Naive B cell (primary cell): ENCODE data around the gene NIP7. TPM values are rescaled to one million over a fixed set of nuclear protein-coding genes. Genes with fewer than 3 reads are reported as not detected.
A peak's percentile ranks its signal among the peaks of the same experiment; 100 is the strongest.

ENCODE experiments used
- ATAC-seq, 2 donors: fragments of 150-1000 bp; cut with Tn5 transposase; 2 replicates each; pipeline ENCODE4 v1.10.0; 2021; ENCODE audit warnings: low read depth in 2 of 2, mild to moderate bottlenecking in 2 of 2, moderate library complexity in 2 of 2
- DNase-seq: peaks from one replicate; pipeline ENCODE4 v3.0.0; 2022
- H3K27ac Mint-ChIP-seq, 6 donors: one replicate each; pipeline ENCODE4 v1.8.0; 2020 to 2022; ENCODE audit warnings: mild to moderate bottlenecking in 6 of 6, mixed read lengths in 6 of 6, moderate library complexity in 5 of 6, inconsistent platforms in 2 of 6
- H3K27me3 Mint-ChIP-seq, 3 donors: one replicate each; pipeline ENCODE4 v1.8.0; 2021 to 2022; ENCODE audit warnings: mixed read lengths in 3 of 3, mild to moderate bottlenecking in 1 of 3
- H3K36me3 Mint-ChIP-seq, 2 donors: one replicate each; pipeline ENCODE4 v1.8.0; 2020 to 2022; ENCODE audit warnings: mixed read lengths in 2 of 2, inconsistent platforms in 1 of 2, mild to moderate bottlenecking in 1 of 2
- H3K4me1 Mint-ChIP-seq, 3 donors: one replicate each; pipeline ENCODE4 v1.8.0; 2020 to 2022; ENCODE audit warnings: mixed read lengths in 3 of 3, inconsistent platforms in 1 of 3, mild to moderate bottlenecking in 1 of 3, moderate library complexity in 1 of 3
- H3K4me3 Mint-ChIP-seq, 8 donors: one replicate each; pipeline ENCODE4 v1.8.0; 2020 to 2022; ENCODE audit warnings: mild to moderate bottlenecking in 8 of 8, mixed read lengths in 8 of 8, moderate library complexity in 8 of 8, inconsistent platforms in 2 of 8
- H3K9me3 Mint-ChIP-seq, 7 donors: one replicate each; pipeline ENCODE4 v1.8.0; 2020 to 2022; ENCODE audit warnings: mixed read lengths in 7 of 7, mild to moderate bottlenecking in 5 of 7, inconsistent platforms in 2 of 7, moderate library complexity in 1 of 7
- polyA plus RNA-seq, 6 donors: library from polyadenylated mRNA; unstranded; fragments of 300-500 nt; fragmentation: Illumina TruSeq; gene quantifications; one replicate each; pipeline ENCODE4 v1.2.3, GENCODE V29; 2021; ENCODE audit warnings: low read depth in 6 of 6

NIP7 gene
- polyA plus RNA-seq, 6 donors from 2014 or later: 21.0 to 30.4 (median 23.7) TPM

DNA sequence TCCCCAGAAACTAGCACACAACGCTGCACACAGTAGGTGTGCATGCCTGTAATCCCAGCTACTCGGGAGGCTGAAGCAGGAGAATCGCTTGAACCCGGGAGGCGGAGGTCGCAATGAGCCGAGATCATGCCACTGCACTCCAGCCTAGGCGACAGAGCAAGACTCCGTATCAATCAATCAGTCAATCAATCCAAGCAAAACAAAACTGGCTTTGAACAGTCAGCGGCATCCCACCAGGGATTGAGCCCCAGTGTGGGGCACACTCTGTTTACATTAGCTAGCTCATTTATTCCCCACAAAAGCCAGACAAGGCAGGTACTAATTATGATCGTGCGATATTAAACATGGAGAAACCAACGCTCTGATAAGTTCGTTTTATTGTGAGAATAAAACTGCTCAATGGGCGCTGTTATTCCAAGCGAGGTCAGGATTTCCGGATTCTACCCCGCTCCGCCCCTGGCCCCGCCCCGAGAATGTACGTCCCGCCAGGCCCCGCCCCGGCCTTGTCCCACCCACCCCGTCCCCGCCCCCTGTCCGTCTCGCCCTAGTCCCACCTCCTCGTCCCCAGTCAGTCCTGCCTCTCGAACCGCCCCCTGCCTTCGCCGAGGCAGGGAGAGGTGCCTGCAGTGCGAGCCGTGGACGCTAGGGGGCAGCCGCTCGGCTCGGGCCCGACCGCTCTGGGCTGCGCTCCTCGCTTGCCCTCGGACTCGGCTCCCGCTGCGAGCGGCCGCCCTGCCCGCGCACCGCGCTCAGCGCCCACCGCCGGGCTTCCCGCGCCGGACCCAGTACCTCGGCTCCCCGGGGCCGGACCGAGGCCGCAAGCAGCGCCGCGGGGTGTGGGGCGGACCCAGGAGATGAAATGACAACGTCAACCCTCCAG lies 28.7 kb upstream of the NIP7 start, which contains the start of gene VPS4A:
Gene VPS4A (plus strand): TSS at position 698 of the 880 bp plus-strand sequence. CDS start 162 bp downstream, at position 860.
- ATAC-seq: peak; percentile 88 to 95

DNA sequence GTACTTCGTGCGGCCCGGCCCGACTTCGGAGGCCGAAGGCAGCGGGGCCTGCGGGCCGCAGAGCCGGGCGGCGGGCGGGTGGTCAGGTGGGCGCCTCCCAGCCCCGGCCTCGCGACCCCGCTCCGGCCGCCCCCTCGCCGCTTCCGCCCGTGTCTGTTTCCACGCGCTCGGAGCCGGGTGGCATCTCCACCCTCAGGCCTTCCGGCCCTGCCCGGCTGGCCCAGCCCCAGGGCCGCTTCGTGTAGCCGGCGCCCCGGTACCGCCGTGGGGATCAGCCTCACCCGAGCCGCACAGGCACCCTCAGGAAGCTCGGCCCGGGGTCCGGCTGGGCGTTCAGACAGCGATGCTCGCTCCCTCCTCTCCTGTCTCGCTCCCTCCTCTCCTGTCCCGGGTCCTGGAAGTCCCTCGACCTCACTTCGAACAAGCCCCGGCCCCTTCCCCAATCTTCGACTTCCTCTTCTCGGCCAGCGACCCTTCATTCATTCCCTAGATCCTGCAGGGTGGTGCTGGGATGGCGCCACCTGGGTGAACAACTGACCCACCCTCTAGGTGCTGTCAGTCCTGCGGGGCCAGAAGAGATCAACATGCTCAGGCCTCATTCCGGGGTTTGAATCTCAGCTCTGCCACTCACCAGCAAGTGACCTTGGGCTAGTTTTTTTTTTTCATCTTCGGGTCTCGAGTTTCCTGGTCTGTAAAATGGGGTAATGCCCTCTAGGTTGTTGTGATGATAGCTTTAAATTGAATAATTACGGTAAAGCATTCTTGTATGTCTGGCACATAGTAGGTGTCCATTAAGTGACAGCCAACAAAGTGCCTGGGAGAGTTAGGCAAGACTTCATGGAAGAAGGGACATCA lies 27.8 kb upstream of the NIP7 start:
- Mint-ChIP-seq H3K4me1 (peaks cover 15 to 32% (median 25%) of the 10 kb centered on the region in 3 donors), H3K27me3 (no peaks in the 10 kb centered on the region), H3K9me3 (no peaks in the 10 kb centered on the region), H3K36me3 (no peaks in the 10 kb centered on the region), H3K27ac (peak overlapping the region; percentile 79 to 98 (median 96)), H3K4me3 (peak overlapping the region; percentile 90 to 100 (median 98))
- ATAC-seq: peak; percentile 42 to 46
- DNase-seq: no peak

More for the DNA sequence above, 28.7 kb upstream of the NIP7 start, which contains the start of gene VPS4A:
- Mint-ChIP-seq H3K27me3 (no peaks in the 10 kb centered on the region), H3K4me3 (peak within 1 kb of the TSS; percentile 90 to 100 (median 98)), H3K9me3 (no peaks in the 10 kb centered on the region), H3K27ac (peak within 1 kb of the TSS; percentile 79 to 98 (median 96)), H3K4me1 (peaks cover 15 to 31% (median 22%) of the 10 kb centered on the region in 3 donors), H3K36me3 (no peaks in the 10 kb centered on the region)
- DNase-seq: peak; percentile 98

DNA sequence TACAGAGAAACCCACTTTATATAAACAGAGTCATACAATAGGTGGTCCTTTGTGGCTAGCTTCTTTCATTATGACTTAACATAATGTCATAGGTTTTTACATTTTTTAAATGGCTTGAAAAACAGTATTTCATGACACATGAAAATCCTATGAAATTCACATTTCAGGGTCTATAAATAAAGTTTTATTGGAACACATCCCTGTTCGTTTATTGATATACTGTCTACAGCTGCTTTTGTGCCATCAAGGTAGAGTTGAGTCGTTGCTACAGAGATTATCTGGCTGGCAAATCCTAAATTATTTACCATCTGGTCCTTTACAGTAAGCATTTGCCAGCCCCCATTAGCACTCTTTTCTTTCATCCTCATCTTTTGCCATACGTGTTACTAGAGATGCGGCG lies 26.1 kb upstream of the NIP7 start:
- H3K27me3 Mint-ChIP-seq: no peaks in the 10 kb centered on the region
- H3K36me3 Mint-ChIP-seq: no peaks in the 10 kb centered on the region
- H3K4me1 Mint-ChIP-seq: peaks cover 15 to 32% (median 25%) of the 10 kb centered on the region in 3 donors
- H3K9me3 Mint-ChIP-seq: no peaks in the 10 kb centered on the region
- ATAC-seq (no peak), DNase-seq (no peak)
- peak overlapping the region in 2 of 6 donors; percentile 62 to 84 for H3K27ac Mint-ChIP-seq
- H3K4me3 Mint-ChIP-seq: peak overlapping the region; percentile 22 to 88 (median 66)

DNA sequence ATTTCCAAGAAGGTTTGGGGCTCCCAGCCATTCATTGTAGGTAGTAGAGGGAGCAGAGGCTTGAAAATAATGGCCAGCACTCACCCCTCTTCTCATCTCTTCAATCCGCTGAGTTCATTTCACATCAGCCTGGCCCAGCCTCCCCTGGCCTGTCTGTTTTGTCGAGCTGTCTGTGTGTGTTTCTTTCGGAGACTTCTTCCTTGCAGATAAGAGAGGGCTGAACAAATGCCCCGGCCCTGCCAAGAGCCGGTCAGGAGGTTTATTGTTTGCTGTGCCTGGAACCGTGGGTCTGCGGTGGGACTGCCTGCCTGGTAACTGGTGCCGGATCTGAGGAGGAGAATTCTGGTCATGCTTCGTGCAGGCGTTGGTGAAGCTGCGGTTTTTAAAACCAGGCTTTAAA lies 25.0 kb upstream of the NIP7 start:
- no peak for ATAC-seq
- Mint-ChIP-seq H3K9me3 (no peaks in the 10 kb centered on the region), H3K4me3 (peak overlapping the region in 1 of 8 donors; percentile 88), H3K4me1 (peaks cover 18 to 32% (median 25%) of the 10 kb centered on the region in 3 donors), H3K36me3 (peaks cover 0 to 4% of the 10 kb centered on the region in 2 donors), H3K27me3 (no peaks in the 10 kb centered on the region), H3K27ac (no peak overlapping the region)
- DNase-seq: no peak

DNA sequence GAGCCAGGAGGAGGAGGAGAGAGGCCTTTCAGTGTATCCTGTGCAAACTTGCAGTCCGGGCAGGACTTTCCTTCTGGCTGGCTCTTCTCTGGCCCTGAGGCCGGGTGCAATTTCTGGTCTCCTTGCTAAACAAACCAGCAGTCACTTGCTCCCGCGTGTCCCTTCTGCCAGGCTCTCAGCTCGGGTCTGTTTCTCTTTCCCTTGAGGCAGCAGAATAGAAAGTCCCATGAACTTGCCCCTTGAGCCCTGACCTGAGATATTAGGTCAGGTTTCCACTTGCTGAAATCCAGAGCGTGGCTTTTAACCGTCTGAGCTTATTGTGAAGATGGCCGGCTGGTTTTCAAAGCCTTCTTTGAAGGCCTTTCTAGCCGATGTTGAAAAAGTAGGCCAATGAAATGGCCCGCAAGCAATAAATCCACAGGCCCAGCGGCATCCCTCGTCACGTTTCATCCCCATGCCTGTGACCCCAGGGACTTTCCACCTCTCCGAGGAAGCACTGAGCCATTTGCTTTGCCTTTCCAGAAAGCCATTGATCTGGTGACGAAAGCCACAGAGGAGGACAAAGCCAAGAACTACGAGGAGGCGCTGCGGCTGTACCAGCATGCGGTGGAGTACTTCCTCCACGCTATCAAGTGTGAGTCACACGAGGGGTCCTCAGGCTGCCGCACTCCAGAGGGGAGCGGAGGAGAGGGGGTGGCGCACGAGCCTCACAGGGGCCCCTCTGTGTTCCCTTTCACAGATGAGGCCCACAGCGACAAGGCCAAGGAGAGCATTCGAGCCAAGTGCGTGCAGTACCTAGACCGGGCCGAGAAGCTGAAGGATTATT lies 23.9 kb upstream of the NIP7 start:
- no peak overlapping the region for H3K4me3 Mint-ChIP-seq
- DNase-seq: no peak

DNA sequence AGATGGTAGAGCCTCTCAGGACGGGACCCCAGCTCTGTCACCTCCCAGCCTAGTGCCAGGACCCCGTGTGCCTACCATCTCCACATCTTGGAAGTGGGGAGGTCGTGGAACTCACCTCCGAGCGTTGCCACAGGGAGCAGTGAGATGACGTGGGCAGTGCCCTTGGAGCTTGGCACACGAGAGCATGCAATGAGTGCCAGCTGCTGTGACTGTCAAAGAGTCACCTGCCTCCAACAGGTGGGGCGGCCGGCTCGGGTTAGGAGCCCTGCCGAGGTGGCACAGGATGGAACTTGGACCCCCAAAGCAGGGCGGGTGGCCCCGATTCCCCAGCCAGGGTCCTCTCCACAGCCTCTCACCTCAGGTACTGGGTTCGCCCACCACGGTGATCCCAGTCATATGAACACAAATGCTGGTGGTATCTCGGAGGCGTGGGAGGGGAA lies 23.0 kb upstream of the NIP7 start:
- DNase-seq (no peak), ATAC-seq (no peak)
- peaks cover 0 to 8% of the 10 kb centered on the region in 2 donors for H3K36me3 Mint-ChIP-seq
- no peaks in the 10 kb centered on the region for H3K9me3 Mint-ChIP-seq
- peaks cover 22 to 28% (median 27%) of the 10 kb centered on the region in 3 donors for H3K4me1 Mint-ChIP-seq
- no peak overlapping the region for H3K4me3 Mint-ChIP-seq
- no peaks in the 10 kb centered on the region for H3K27me3 Mint-ChIP-seq
- H3K27ac Mint-ChIP-seq: no peak overlapping the region

More for the DNA sequence above, 23.9 kb upstream of the NIP7 start:
- Mint-ChIP-seq H3K27me3 (no peaks in the 10 kb centered on the region), H3K27ac (no peak overlapping the region), H3K9me3 (no peaks in the 10 kb centered on the region), H3K36me3 (peaks cover 0 to 8% of the 10 kb centered on the region in 2 donors), H3K4me1 (peaks cover 20 to 27% (median 21%) of the 10 kb centered on the region in 3 donors)
- ATAC-seq: no peak

DNA sequence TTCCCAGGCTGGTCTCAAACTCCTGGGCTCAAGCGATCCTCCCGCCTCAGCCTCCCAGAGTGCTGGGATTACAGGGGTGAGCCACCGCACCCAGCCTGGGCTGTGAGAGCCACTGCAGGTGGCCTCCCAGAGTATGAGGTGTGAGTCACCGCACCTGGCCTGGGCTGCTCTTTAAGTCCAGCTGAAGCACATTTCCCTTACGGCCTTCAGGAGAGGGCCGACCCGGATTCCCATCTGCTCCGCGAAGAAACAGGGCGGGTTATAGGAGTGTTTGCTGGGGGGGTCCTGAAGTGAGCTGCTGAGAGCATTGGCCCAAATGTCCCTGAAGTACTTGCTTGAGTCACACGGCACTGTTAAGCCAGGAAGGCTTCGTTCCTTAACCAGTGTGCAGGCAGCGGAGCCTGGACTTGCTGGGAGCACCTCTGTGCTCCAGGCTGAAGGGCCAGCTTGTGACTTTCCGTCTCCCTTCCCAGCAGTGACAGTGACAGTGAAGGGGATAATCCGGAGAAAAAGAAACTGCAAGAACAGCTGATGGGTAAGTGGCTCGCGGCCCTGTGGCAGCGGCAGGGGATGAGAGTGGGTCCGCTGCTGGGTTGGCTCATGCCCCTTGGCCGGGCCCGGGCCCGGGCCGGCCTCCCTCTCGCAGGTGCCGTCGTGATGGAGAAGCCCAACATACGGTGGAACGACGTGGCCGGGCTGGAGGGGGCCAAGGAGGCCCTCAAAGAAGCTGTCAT lies 21.2 kb upstream of the NIP7 start:
- H3K36me3 Mint-ChIP-seq: peaks cover 0 to 8% of the 10 kb centered on the region in 2 donors
- DNase-seq: no peak
- peaks cover 18 to 21% (median 18%) of the 10 kb centered on the region in 3 donors for H3K4me1 Mint-ChIP-seq
- ATAC-seq: no peak
- no peak overlapping the region for H3K4me3 Mint-ChIP-seq
- no peak overlapping the region for H3K27ac Mint-ChIP-seq
- H3K9me3 Mint-ChIP-seq: no peaks in the 10 kb centered on the region
- no peaks in the 10 kb centered on the region for H3K27me3 Mint-ChIP-seq

DNA sequence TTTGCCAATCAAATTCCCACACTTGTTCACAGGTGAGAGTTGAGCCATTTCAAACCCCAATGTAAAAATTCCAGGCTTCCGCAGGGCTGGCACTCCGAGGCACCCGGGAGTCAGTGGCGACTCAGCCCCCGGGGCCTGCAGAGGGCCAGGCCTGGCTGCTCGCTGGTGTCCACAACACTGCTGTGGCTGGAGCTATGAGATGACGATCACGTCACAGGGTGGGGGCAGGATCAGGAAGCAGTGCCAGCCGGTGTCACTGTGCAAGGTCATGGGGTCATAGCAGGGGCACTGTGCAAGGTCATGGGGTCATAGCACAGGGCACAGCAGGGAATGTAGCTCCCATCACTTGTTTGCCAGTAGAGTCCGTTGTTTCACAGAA lies 20.7 kb upstream of the NIP7 start:
- Mint-ChIP-seq H3K27ac (peak overlapping the region in 1 of 6 donors; percentile 12), H3K4me1 (peaks cover 12 to 18% (median 18%) of the 10 kb centered on the region in 3 donors), H3K27me3 (no peaks in the 10 kb centered on the region), H3K36me3 (peaks cover 0 to 8% of the 10 kb centered on the region in 2 donors), H3K4me3 (no peak overlapping the region), H3K9me3 (no peaks in the 10 kb centered on the region)
- DNase-seq (no peak), ATAC-seq (no peak)

DNA sequence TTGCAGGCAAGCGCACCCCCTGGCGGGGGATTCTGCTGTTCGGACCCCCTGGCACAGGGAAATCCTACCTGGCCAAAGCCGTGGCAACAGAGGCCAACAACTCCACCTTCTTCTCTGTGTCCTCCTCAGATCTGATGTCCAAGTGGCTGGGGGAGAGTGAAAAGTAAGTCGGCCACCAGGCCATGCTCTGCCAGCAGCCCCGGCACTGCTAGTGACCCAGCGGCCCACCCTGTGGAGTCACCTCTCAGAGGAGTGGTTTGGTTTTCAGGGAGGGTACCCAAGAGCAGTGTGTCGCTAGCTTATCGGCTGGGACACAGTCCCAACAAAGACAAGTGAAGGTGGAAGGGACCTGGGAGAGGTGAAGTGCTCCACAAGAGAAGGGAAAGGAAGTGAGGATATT lies 20.2 kb upstream of the NIP7 start:
- Mint-ChIP-seq H3K36me3 (peaks cover 0 to 8% of the 10 kb centered on the region in 2 donors), H3K4me3 (no peak overlapping the region), H3K27ac (peak overlapping the region in 1 of 6 donors; percentile 46), H3K4me1 (peaks cover 12 to 19% (median 14%) of the 10 kb centered on the region in 3 donors), H3K9me3 (no peaks in the 10 kb centered on the region), H3K27me3 (no peaks in the 10 kb centered on the region)
- ATAC-seq (no peak), DNase-seq (no peak)

DNA sequence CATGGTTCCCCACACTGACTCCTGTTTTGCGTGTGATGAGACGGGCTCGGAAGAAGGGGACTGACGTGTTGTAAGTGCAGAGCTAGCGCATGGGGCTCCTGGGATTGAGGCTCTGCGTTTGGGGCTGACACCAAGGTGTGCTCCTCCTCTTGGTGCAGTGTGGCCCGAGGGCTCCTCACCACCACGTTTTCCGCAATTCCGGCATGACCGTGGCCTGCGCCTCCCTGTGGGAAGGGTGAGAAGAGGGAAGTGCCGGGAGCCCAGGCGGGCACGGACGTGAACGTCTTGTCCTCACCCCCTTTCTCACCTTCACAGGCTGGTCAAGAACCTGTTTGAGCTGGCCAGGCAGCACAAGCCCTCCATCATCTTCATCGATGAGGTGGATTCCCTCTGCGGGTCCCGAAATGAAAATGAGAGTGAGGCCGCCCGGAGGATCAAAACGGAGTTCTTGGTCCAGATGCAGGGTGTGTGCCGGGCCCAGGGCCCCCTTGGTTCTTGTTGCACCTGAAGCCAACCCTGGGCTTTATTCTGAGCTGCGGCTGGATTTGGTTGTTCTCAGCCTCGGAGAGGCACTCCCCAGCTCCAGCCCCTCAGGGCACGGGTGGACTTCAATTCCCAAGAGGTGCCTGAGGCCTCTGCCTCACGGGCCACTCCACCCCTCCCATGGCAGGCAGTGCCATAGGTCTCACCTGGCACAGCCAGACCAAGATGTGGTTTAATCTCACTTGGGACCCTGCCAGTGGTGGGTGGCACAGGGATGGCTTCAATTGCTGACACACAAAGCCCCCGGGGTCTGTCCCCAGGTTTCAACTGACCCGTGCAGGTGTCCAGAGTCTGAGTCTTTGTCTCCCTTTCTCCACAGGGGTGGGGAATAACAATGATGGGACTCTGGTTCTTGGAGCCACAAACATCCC lies 19.5 kb upstream of the NIP7 start:
- DNase-seq: no peak
- Mint-ChIP-seq H3K27me3 (no peaks in the 10 kb centered on the region), H3K36me3 (peaks cover 0 to 8% of the 10 kb centered on the region in 2 donors), H3K4me1 (peaks cover 11 to 26% (median 16%) of the 10 kb centered on the region in 3 donors), H3K27ac (peak overlapping the region in 1 of 6 donors; percentile 46), H3K4me3 (no peak overlapping the region), H3K9me3 (no peaks in the 10 kb centered on the region)
- no peak for ATAC-seq

DNA sequence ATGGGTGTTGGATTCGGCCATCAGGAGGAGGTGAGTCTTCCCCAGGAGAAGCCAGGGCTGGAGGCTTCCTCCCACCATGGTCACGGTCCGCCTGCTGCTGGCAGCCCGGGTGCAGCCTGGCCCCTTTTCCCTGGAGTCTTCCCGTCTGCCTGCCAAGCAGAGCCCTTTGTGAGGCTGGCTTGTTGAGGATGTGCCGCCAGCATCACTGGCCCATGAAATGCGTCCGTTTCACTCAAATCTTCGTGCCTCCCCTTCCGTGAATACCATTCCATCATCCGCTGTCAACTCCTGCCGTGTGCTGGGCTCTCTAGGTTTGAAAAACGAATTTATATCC lies 18.9 kb upstream of the NIP7 start:
- H3K27ac Mint-ChIP-seq: peak overlapping the region in 1 of 6 donors; percentile 41
- ATAC-seq (no peak), DNase-seq (no peak)
- H3K9me3 Mint-ChIP-seq: no peaks in the 10 kb centered on the region
- H3K36me3 Mint-ChIP-seq: peaks cover 0 to 8% of the 10 kb centered on the region in 2 donors
- H3K27me3 Mint-ChIP-seq: no peaks in the 10 kb centered on the region
- no peak overlapping the region for H3K4me3 Mint-ChIP-seq
- peaks cover 10 to 27% (median 16%) of the 10 kb centered on the region in 3 donors for H3K4me1 Mint-ChIP-seq
